Parathyroid adenoma (tissue), 2 donors: ENCODE results near the gene LHX1.

Experiments
- H2AFZ ChIP-seq: fragments of 300-600 bp; sonication (generic); one replicate; pipeline ENCODE4 v1.7.0; 2017; ENCODE audit warnings: antibody characterized with exemption, mild to moderate bottlenecking
- H3K27ac ChIP-seq: fragments of 300-600 bp; sonication (generic); one replicate; pipeline ENCODE4 v1.7.0; 2017
- H3K27me3 ChIP-seq: fragments of 300-600 bp; sonication (generic); one replicate; pipeline ENCODE4 v1.7.0; 2017; ENCODE audit warnings: low read length; ENCODE audit not compliant: control insufficient read depth, insufficient read depth
- H3K36me3 ChIP-seq: fragments of 300-600 bp; sonication (generic); one replicate; pipeline ENCODE4 v1.7.0; 2017; ENCODE audit warnings: low read length; ENCODE audit not compliant: control insufficient read depth, insufficient read depth
- H3K4me1 ChIP-seq: fragments of 300-600 bp; sonication (generic); one replicate; pipeline ENCODE4 v1.7.0; 2017; ENCODE audit warnings: control low read depth
- H3K4me2 ChIP-seq: fragments of 300-600 bp; sonication (generic); one replicate; pipeline ENCODE4 v1.7.0; 2017; ENCODE audit warnings: low read length
- H3K4me3 ChIP-seq: fragments of 300-600 bp; sonication (generic); one replicate; pipeline ENCODE4 v1.7.0; 2017; ENCODE audit warnings: low read depth, low read length
- H3K79me2 ChIP-seq: fragments of 300-600 bp; sonication (generic); one replicate; pipeline ENCODE4 v1.7.0; 2017; ENCODE audit warnings: control low read depth
- H3K9ac ChIP-seq: fragments of 300-600 bp; sonication (generic); one replicate; pipeline ENCODE4 v1.7.0; 2017; ENCODE audit warnings: mild to moderate bottlenecking
- H3K9me3 ChIP-seq: fragments of 300-600 bp; sonication (generic); one replicate; pipeline ENCODE4 v1.7.0; 2017; ENCODE audit warnings: low read length; ENCODE audit not compliant: control insufficient read depth
- CTCF ChIP-seq: fragments of 300-600 bp; sonication (generic); IDR thresholded peaks from one replicate; pipeline ENCODE4 v1.7.0; 2017; ENCODE audit warnings: antibody characterized with exemption, mild to moderate bottlenecking
- donor health status: primary hyperparathyroidism.

Gene LHX1

GRCh38 chr17:36946726-36947091, 9.4 kb downstream of the LHX1 start:
- no peak for TF ChIP-seq CTCF
- Histone ChIP-seq H3K27ac (no peak overlapping the region), H3K4me1 (no peaks in the 10 kb centered on the region), H3K4me3 (no peak overlapping the region), H3K27me3 (peaks cover 14% of the 10 kb centered on the region), H2AFZ (no peak overlapping the region), H3K9ac (no peak overlapping the region), H3K36me3 (no peaks in the 10 kb centered on the region), H3K79me2 (no peaks in the 10 kb centered on the region), H3K9me3 (no peaks in the 10 kb centered on the region), H3K4me2 (no peak overlapping the region)

- H3K36me3 ChIP-seq, result no peaks in the 10 kb centered on the region
- H3K4me3 ChIP-seq, result peak overlapping the region; percentile 82
- peaks cover 11% of the 10 kb centered on the region for H3K27me3 ChIP-seq
- H3K9me3 ChIP-seq, result no peaks in the 10 kb centered on the region
- H3K9ac ChIP-seq, result no peak overlapping the region
- H3K4me2 ChIP-seq, result peak overlapping the region; percentile 90
- TF ChIP-seq CTCF, result no peak
- no peaks in the 10 kb centered on the region for H3K4me1 ChIP-seq
- H3K27ac ChIP-seq, result peak overlapping the region; percentile 78
- peak overlapping the region; percentile 95 for H2AFZ ChIP-seq
- H3K79me2 ChIP-seq, result no peaks in the 10 kb centered on the region
Measured at GRCh38 chr17:36947922-36948716, 10.8 kb downstream of the LHX1 start.

- Histone ChIP-seq H3K4me2 (peak within 1 kb of the TSS; percentile 90), H3K9ac (peak within 1 kb of the TSS; percentile 65), H3K27ac (peak within 1 kb of the TSS; percentile 78), H2AFZ (peak within 1 kb of the TSS; percentile 95), H3K79me2 (no peaks in the 10 kb centered on the region), H3K4me1 (no peaks in the 10 kb centered on the region), H3K4me3 (peak within 1 kb of the TSS; percentile 82), H3K36me3 (no peaks in the 10 kb centered on the region), H3K9me3 (no peaks in the 10 kb centered on the region), H3K27me3 (peaks cover 11% of the 10 kb centered on the region)
- peak; percentile 12 for TF ChIP-seq CTCF
Measured at GRCh38 chr17:36948717-36949460, 11.6 kb downstream of the LHX1 start, which contains the start of gene AATF. TSS of gene AATF (plus strand) at chr17:36948954. CDS start at chr17:36949126, 172 bp downstream.

- H3K79me2 ChIP-seq, result no peaks in the 10 kb centered on the region
Measured at GRCh38 chr17:36949461-36949927, 12.2 kb downstream of the LHX1 start.

More at GRCh38 chr17:36949461-36949927, 12.2 kb downstream of the LHX1 start:
- H3K27me3 ChIP-seq, result peaks cover 11% of the 10 kb centered on the region
- no peaks in the 10 kb centered on the region for H3K4me1 ChIP-seq
- H3K9ac ChIP-seq, result peak overlapping the region; percentile 65
- no peak for TF ChIP-seq CTCF
- peak overlapping the region; percentile 82 for H3K4me3 ChIP-seq
- no peaks in the 10 kb centered on the region for H3K36me3 ChIP-seq
- no peaks in the 10 kb centered on the region for H3K9me3 ChIP-seq
- peak overlapping the region; percentile 95 for H2AFZ ChIP-seq
- peak overlapping the region; percentile 78 for H3K27ac ChIP-seq
- H3K4me2 ChIP-seq, result peak overlapping the region; percentile 90
